HG02870 (cell line): ENCODE measurements around the gene ARID5B.

Source experiments
- ATAC-seq: cut with Tn5 transposase; IDR thresholded peaks from one replicate; pipeline ENCODE4 v1.9.1; 2021; ENCODE audit warnings: mild to moderate bottlenecking, moderate library complexity; ENCODE audit not compliant: unreplicated experiment

Gene ARID5B

DNA sequence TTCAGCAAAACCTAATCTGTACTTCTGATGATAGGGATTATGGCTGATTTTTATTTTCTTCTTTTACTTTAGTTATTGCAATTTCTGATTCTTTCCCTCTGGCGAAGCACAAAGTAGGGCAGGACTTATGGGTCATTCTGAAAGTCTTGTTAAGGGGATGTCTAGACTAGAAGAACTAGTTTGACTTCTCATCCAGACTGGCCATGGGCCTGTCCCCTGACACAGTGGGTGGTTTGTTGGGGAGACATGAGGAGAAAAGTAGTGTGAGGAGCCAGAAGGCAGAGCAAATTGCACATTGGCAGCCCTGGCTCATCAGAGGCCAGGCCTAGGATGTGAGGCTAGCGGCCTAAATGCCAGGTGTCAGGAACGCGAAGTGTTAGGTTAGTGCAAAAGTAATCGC lies 214.3 kb downstream of the ARID5B start:
- ATAC-seq, result no peak

DNA sequence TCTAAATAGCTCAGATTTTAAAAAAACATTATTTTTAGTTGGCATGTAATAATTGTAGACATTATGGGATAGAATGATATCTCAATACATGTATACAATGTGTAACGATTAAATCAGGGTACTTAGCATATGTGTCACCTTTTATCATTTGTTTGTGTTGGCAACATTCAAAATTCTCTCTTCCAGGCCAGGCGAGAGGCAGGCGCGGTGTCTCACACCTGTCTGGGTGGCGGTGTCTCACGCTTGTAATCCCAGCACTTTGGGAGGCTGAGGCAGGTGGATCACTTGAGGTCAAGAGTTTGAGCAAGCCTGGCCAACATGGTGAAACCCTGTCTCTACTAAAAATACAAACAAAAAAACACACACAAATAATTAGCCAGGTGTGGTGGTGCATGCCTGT lies 215.4 kb downstream of the ARID5B start:
- ATAC-seq, result no peak

- no peak for ATAC-seq
Observed at GRCh38 chr10:62121187-62121530, 219.7 kb downstream of the ARID5B start.

DNA sequence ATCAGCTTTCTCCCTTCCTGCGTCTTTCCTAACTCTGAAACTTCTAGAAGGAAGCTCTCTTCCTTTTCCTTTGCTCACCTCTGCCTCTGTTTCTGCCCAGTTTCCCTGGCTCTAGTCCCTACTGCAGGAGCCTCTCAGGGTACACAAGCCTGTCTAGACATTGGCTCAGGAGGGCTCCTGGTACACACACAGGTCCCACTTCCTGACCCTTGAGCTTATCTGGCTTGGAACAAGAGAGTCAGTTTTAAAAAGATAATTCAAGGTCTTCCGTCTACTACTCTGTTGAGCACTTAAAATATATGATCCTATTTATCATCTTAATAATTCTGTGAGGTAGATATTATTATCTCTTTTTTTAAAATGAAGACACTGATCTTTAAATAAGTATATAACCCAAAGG lies 226.5 kb downstream of the ARID5B start:
- no peak for ATAC-seq

DNA sequence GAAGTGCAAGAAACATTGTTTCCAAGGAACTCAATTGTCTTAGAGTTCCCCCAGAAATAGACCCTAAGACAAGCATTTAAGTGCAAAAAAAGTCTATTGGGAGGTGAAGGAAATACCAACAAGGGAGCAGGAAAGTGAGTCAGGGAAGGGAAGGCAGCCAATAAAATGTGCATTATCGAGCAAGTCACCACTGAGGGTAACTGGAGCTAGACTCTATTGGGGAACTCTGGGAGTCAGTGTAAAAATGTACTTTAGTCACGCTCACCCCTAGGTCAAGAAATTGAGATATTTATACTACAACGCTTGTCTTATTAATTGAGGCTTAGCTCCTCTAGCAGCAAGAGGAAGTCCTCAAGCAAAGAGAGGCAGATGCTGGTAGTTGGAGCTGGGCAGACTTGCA lies 229.4 kb downstream of the ARID5B start:
- no peak for ATAC-seq

DNA sequence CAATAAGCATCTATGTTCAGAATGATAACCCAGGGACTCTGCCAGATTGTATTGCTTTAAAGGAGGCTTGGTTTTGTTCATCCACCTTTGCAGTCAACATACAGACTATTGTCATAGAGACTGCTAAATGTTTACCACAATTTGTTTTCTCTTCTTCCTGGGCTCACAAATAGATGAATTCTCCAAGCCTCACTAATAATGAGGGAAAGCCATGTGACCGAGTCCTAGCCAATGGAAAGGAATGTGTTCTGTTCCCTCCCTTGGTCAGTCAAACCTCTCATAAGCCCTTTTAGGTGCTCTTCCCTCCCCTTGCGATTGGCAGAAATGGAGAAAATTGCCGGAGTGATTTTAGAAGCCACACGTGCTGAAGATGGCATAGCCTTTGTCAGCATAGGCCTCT lies 230.2 kb downstream of the ARID5B start:
- no peak for ATAC-seq

DNA sequence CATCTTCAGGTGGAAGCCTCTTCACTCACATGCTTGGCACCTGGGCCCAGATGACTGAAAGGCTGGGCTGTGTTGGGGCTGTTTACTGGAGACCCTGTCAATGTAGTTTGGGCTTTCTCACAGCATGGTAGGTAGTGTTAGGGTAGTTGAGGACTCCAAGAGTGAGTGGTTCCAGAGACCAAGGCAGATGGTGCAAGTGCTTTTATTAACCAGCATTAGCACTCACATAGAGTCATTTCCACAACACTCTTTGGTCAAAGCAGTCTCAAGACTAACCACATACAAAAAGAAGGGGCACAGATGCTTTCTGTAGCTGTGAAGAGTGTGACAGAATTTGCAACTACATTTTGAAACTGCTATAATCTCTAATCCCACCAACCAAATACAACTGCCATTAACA lies 232.1 kb downstream of the ARID5B start:
- peak; percentile 99 for ATAC-seq

DNA sequence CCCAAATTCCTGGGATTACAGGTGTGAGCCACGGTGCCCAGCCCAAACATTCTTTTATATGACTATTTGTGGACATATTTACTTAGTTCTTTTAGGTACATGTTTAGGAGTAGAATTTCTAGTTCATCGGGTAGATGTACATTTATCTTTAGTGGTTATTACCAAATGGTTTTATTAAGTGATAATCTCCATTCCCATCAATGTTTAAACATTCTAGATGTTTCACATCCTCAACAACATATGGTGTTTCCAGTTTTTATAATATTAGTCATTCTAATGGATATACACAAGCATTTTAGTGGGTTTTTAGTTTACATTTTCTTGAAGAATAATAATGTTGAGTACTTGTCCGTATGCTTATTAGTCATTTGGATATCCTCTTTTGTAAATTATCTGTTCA lies 235.4 kb downstream of the ARID5B start:
- no peak for ATAC-seq
